Measurements from ENCODE around the gene IGF2BP2. TPM values are rescaled to one million over a fixed set of nuclear protein-coding genes. Genes with fewer than 3 reads are reported as not detected.

Gene IGF2BP2
- total RNA-seq, 1 experiment from 2014 or later, result 135 TPM

DNA sequence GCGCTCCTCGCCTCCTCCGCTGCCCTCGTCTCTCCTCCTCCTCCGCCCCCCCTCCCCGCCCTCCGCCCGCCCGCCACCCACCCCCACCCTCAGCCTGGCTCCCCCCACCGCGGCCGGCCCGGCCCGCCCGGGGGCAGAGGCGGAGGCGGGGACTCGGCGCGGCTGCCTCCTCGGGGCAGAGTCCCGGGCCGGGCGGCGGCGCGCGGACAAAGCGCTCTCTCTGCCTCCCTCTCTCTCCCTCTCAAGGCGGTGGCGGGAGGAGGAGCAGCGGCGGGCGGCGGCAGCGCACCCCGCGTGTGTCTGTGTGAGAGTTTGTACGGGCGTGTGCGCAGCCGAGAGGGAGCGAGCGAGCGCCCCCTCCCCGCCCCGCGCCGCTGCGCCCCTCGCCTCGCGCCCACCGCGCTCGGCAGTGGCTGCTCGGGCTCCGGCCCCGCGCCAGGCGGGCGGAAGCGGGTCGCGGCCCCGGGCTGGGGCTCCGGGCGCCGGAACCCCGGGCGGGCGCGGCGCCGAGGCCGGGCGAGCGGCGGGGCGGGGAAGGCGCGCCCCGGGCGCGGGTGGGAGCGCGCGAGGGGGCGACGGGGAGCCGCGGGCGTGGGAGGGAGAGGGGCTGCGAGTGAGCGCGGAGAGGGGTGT is at the start of gene IGF2BP2 (continued):
- TF ChIP-seq YY1 (IDR thresholded peaks at IDR 0.05; ENCODE audit: extremely low read depth, insufficient replicate concordance, low read depth, low read length), result no peak
- no peak for TF ChIP-seq SP1 (IDR thresholded peaks at IDR 0.05; ENCODE audit: low read depth)
- TF ChIP-seq POLR2AphosphoS5 (IDR thresholded peaks at IDR 0.05; ENCODE audit: low read depth, low read length), result peak; percentile 78
- no peak for TF ChIP-seq SIN3A (IDR thresholded peaks at IDR 0.05; ENCODE audit: low read depth)

DNA sequence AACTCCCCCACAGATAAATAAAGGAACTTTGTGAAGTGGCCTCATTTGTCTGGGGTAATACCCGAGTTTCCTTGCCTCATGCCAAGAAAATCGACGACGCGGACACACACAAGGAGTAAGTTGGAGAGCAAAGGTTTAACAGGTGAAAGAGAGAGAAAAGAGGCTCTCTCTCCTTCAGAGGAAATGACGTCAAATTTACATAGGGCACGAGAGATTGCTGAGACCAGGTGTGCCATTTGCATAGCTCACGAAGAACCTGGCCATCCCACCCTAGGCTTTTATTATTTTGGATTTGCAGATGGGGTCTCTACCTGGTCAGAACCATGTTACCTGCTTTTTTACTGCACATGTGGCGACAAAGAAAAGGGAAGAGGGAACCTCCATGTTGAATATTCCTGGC is 49.3 kb upstream of the IGF2BP2 start:
- TF ChIP-seq, protein P1, sequence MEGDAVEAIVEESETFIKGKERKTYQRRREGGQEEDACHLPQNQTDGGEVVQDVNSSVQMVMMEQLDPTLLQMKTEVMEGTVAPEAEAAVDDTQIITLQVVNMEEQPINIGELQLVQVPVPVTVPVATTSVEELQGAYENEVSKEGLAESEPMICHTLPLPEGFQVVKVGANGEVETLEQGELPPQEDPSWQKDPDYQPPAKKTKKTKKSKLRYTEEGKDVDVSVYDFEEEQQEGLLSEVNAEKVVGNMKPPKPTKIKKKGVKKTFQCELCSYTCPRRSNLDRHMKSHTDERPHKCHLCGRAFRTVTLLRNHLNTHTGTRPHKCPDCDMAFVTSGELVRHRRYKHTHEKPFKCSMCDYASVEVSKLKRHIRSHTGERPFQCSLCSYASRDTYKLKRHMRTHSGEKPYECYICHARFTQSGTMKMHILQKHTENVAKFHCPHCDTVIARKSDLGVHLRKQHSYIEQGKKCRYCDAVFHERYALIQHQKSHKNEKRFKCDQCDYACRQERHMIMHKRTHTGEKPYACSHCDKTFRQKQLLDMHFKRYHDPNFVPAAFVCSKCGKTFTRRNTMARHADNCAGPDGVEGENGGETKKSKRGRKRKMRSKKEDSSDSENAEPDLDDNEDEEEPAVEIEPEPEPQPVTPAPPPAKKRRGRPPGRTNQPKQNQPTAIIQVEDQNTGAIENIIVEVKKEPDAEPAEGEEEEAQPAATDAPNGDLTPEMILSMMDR (IDR thresholded peaks at IDR 0.05 in 2 of 3, conservative IDR thresholded peaks at IDR 0.05 in 1 of 3; ENCODE audit: borderline replicate concordance in 1 of 3, insufficient read depth in 1 of 3, low read depth in 2 of 3, low read length in 2 of 3), result no peak
- TF ChIP-seq EZH2 (IDR thresholded peaks at IDR 0.05), result no peak
- H3K27me3 ChIP-seq (ENCODE audit: insufficient read depth, low read length), result no peaks in the 10 kb centered on the region
- ChIA-PET RAD21 (ENCODE audit: low non-redundant PET in 1 of 2, low total read pairs in 2 of 2, uncharacterized antibody in 2 of 2, unreplicated experiment in 2 of 2) (no interaction called here), POLR2A (no interaction called here), CTCF (no interaction called here)
- no TSS peak for BruUV-seq (replicated peaks)
- intact Hi-C loops (cut with micrococcal nuclease), result no loop called here
- no peak overlapping the region for H3K4me2 ChIP-seq (ENCODE audit: low read length)
- H3K9ac ChIP-seq (ENCODE audit: low read length), result no peak overlapping the region
- no peaks in the 10 kb centered on the region for H3K36me3 ChIP-seq (ENCODE audit: control insufficient read depth in 1 of 2, insufficient read depth in 2 of 2, low read length in 2 of 2)
- H3K79me2 ChIP-seq (ENCODE audit: insufficient read depth, low read length), result no peaks in the 10 kb centered on the region
- DNase-seq (ENCODE audit: low read depth, low spot score), result no peak
- H3K9me3 ChIP-seq (ENCODE audit: control insufficient read depth in 1 of 2, insufficient read depth in 1 of 2, low read depth in 1 of 2, low read length in 2 of 2), result no peaks in the 10 kb centered on the region
- H3K4me1 ChIP-seq (ENCODE audit: control insufficient read depth in 1 of 2, insufficient read depth in 2 of 2, low read length in 2 of 2), result peaks cover 0 to 4% of the 10 kb centered on the region in 2 experiments; a peak in 1 of 4 replicates
- H4K20me1 ChIP-seq (ENCODE audit: insufficient read depth), result no peaks in the 10 kb centered on the region
- no peak overlapping the region for H3K27ac ChIP-seq (ENCODE audit: low read depth, low read length)
- H2AFZ ChIP-seq (ENCODE audit: low read depth, low read length, poor library complexity, severe bottlenecking), result no peak overlapping the region
- ATAC-seq, result no peak
- H3K9me2 ChIP-seq (ENCODE audit: insufficient read depth), result no peaks in the 10 kb centered on the region
- H3K4me3 ChIP-seq (replicated peaks in 1 of 2; ENCODE audit: low read depth in 1 of 2, low read length in 2 of 2), result no peak overlapping the region

Measured in HCT116 (cell line).